PC-9 (cell line): Measurements from ENCODE around the gene LSG1. TPM values are rescaled to one million over a fixed set of nuclear protein-coding genes. Genes with fewer than 3 reads are reported as not detected.
A peak's percentile ranks its signal among the peaks of the same experiment; 100 is the strongest.
"Not testable (repeated sequence)": the region's sequence is repeated elsewhere in the genome, so short reads cannot be mapped to it uniquely, and the experiment has no call there.

Experiments used
- BruUV-seq: library from RNA; stranded (reverse); fragments of 400-500 nt; replicated peaks from 2 replicates; lab custom pipeline; 2021; lab: Mats Ljungman, UMichigan
- CTCF ChIA-PET: fragments of 300-600 bp; sonication (Branson Sonifier 250); formaldehyde crosslinking; loops from one replicate; lab custom pipeline; 2022; ENCODE audit warnings: antibody characterized with exemption; lab: Charles Lee
- POLR2A ChIA-PET: fragments of 300-600 bp; sonication (Branson Sonifier 250); formaldehyde crosslinking; loops from one replicate; lab custom pipeline; 2022; ENCODE audit warnings: antibody characterized with exemption; ENCODE audit not compliant: unreplicated experiment; lab: Charles Lee
- DNase-seq, 2 experiments: peaks; one replicate each; pipeline versions ENCODE4 v3.0.0 to v3.0.0-alpha.2; 2015 to 2022; ENCODE audit warnings: mixed read lengths in 1 of 2
- H2AFZ ChIP-seq: fragments of 200-600 bp; sonication (generic); 2 replicates; pipeline ENCODE4 v1.8.1; 2017; ENCODE audit warnings: antibody characterized with exemption
- H3F3A ChIP-seq: fragments of 200-600 bp; sonication (generic); 2 replicates; pipeline ENCODE4 v1.8.1; 2017; ENCODE audit warnings: antibody characterized with exemption, mild to moderate bottlenecking, low read depth; ENCODE audit not compliant: insufficient read depth
- H3K27ac ChIP-seq: fragments of 200-600 bp; sonication (generic); 2 replicates; pipeline ENCODE4 v1.6.1; 2016; ENCODE audit warnings: mixed run types
- H3K27me3 ChIP-seq: fragments of 200-600 bp; sonication (generic); 2 replicates; pipeline ENCODE4 v1.6.1; 2016; ENCODE audit warnings: low read depth, mixed run types; ENCODE audit not compliant: insufficient read depth
- H3K36me3 ChIP-seq: fragments of 200-600 bp; sonication (generic); 2 replicates; pipeline ENCODE4 v1.6.1; 2016; ENCODE audit warnings: low read depth, mixed run types
- H3K4me1 ChIP-seq: fragments of 200-600 bp; sonication (generic); replicated peaks from 2 replicates; pipeline ENCODE4 v1.6.1; 2016; ENCODE audit warnings: mixed run types; ENCODE audit not compliant: insufficient read depth
- H3K4me2 ChIP-seq: fragments of 200-600 bp; sonication (generic); 2 replicates; pipeline ENCODE4 v1.6.1; 2017; ENCODE audit warnings: mixed run types
- H3K4me3 ChIP-seq: fragments of 200-600 bp; sonication (generic); 2 replicates; pipeline ENCODE4 v1.6.1; 2016; ENCODE audit warnings: mixed run types
- H3K79me2 ChIP-seq: fragments of 200-600 bp; sonication (generic); 2 replicates; pipeline ENCODE4 v1.6.1; 2017; ENCODE audit warnings: low read depth, mixed run types
- H3K9me2 ChIP-seq: fragments of 200-600 bp; sonication (generic); 2 replicates; pipeline ENCODE4 v1.8.1; 2017; ENCODE audit warnings: mild to moderate bottlenecking; ENCODE audit not compliant: insufficient read depth
- H3K9me3 ChIP-seq: fragments of 200-600 bp; sonication (generic); 2 replicates; pipeline ENCODE4 v1.8.1; 2016; ENCODE audit warnings: low read depth; ENCODE audit not compliant: insufficient read depth
- H4K20me1 ChIP-seq: fragments of 200-600 bp; sonication (generic); 2 replicates; pipeline ENCODE4 v1.8.1; 2017; ENCODE audit not compliant: insufficient read depth
- CTCF ChIP-seq: fragments of 200-600 bp; sonication (generic); conservative IDR thresholded peaks from 2 replicates; pipeline ENCODE4 v1.6.1; 2017; ENCODE audit warnings: mixed run types, antibody characterized with exemption, mild to moderate bottlenecking, moderate library complexity
- EZH2 ChIP-seq: fragments of 200-600 bp; sonication (generic); IDR thresholded peaks from 2 replicates; pipeline ENCODE4 v1.8.0; 2017; ENCODE audit warnings: antibody characterized with exemption, low read depth
- intact Hi-C: fragments of 100-400 bp; cut with micrococcal nuclease; formaldehyde crosslinking; loops from one replicate; pipeline ENCODE4 v1.10.0; 2022; ENCODE audit not compliant: unreplicated experiment
- total RNA-seq: library from RNA; stranded (reverse); gene quantifications from 2 replicates; pipeline ENCODE4 v1.2.3, GENCODE V29; 2021

Gene LSG1
- total RNA-seq, 1 experiment from 2014 or later = 71.8 TPM

- peaks cover 10% of the 10 kb centered on the region; the same call in 1 of the 2 replicates for H3F3A ChIP-seq
- H3K9me2 ChIP-seq = no peaks in the 10 kb centered on the region
- H4K20me1 ChIP-seq = no peaks in the 10 kb centered on the region
- H3K4me1 ChIP-seq = no peaks in the 10 kb centered on the region
- no peaks in the 10 kb centered on the region for H3K9me3 ChIP-seq
- DNase-seq = no peak
- no peak overlapping the region for H3K4me2 ChIP-seq
- H3K4me3 ChIP-seq = no peak overlapping the region
- no peaks in the 10 kb centered on the region for H3K27me3 ChIP-seq
- no peak overlapping the region for H3K27ac ChIP-seq
- TF ChIP-seq CTCF = no peak
- no peak for TF ChIP-seq EZH2
- CTCF ChIA-PET = interaction anchor here (0.5 kb wide), 1 partner anchor 50 kb away, joined by 3 read pairs; no protein-coding TSS in a partner anchor
- H3K36me3 ChIP-seq = no peaks in the 10 kb centered on the region
- no peaks in the 10 kb centered on the region for H3K79me2 ChIP-seq
- TSS peak; percentile 37 for BruUV-seq
- no peak overlapping the region for H2AFZ ChIP-seq
- POLR2A ChIA-PET = no interaction called here
- intact Hi-C loops = loop anchor here (2.0 kb wide), 1 partner anchor 159 kb away; no protein-coding TSS in a partner anchor
Observed at GRCh38 chr3:194631696-194632095, 40.3 kb downstream of the LSG1 start.

- H3K9me3 ChIP-seq, H3K9me2 ChIP-seq, H4K20me1 ChIP-seq, BruUV-seq, H3K27me3 ChIP-seq, H3K4me1 ChIP-seq, CTCF ChIA-PET, H3K4me3 ChIP-seq, POLR2A ChIA-PET, intact Hi-C loops, H3K4me2 ChIP-seq, H3K79me2 ChIP-seq, H2AFZ ChIP-seq, H3K36me3 ChIP-seq, DNase-seq, H3K27ac ChIP-seq: not testable (repeated sequence)
- H3F3A ChIP-seq = peaks cover 10% of the 10 kb centered on the region; the same call in 1 of the 2 replicates
Observed at GRCh38 chr3:194630681-194631080, 41.3 kb downstream of the LSG1 start.

- no peak overlapping the region for H2AFZ ChIP-seq
- no peak overlapping the region for H3K4me3 ChIP-seq
- CTCF ChIA-PET = no interaction called here
- H4K20me1 ChIP-seq = no peaks in the 10 kb centered on the region
- no peaks in the 10 kb centered on the region for H3K9me2 ChIP-seq
- POLR2A ChIA-PET = no interaction called here
- H3K4me1 ChIP-seq = no peaks in the 10 kb centered on the region
- H3K27me3 ChIP-seq = no peaks in the 10 kb centered on the region
- H3F3A ChIP-seq = no peaks in the 10 kb centered on the region
- no TSS peak for BruUV-seq
- TF ChIP-seq EZH2 (no peak), CTCF (no peak)
- no peaks in the 10 kb centered on the region for H3K36me3 ChIP-seq
- H3K79me2 ChIP-seq = no peaks in the 10 kb centered on the region
- no peak for DNase-seq
- intact Hi-C loops = no loop called here
- H3K9me3 ChIP-seq = no peaks in the 10 kb centered on the region
- no peak overlapping the region for H3K4me2 ChIP-seq
- no peak overlapping the region for H3K27ac ChIP-seq
Observed at GRCh38 chr3:194624956-194625355, 47.0 kb downstream of the LSG1 start.
